Natural killer cell (primary cell): Measurements from ENCODE around the gene CAMTA1. TPM values are rescaled to one million over a fixed set of nuclear protein-coding genes. Genes with fewer than 3 reads are reported as not detected.

Source experiments
- ATAC-seq, 3 donors: fragments of 150-1000 bp in 2 of 3; fragments of 200-7000 bp in 1 of 3; cut with Tn5 transposase; 1 replicate in 1 of 3; 2 replicates in 2 of 3; pipeline ENCODE4 v1.10.0; 2021; ENCODE audit warnings: mild to moderate bottlenecking in 2 of 3, moderate library complexity in 2 of 3
- DNase-seq, 2 donors: peaks; one replicate each; pipeline versions ENCODE4 v3.0.0 to v3.0.0-alpha.2; 2013 to 2021; ENCODE audit warnings: mixed read lengths in 1 of 2
- H3K27ac ChIP-seq: one replicate; pipeline ENCODE4 v1.5.1; 2013; ENCODE audit warnings: mild to moderate bottlenecking, low read length
- H3K27me3 ChIP-seq: one replicate; pipeline ENCODE4 v1.6.1; 2013; ENCODE audit warnings: low read length; ENCODE audit not compliant: control insufficient read depth, insufficient read depth
- H3K36me3 ChIP-seq: one replicate; pipeline ENCODE4 v1.6.1; 2013; ENCODE audit warnings: low read length; ENCODE audit not compliant: control insufficient read depth, insufficient read depth
- H3K4me1 ChIP-seq: one replicate; pipeline ENCODE4 v1.6.1; 2013; ENCODE audit warnings: low read length; ENCODE audit not compliant: control insufficient read depth, insufficient read depth
- H3K4me3 ChIP-seq: one replicate; pipeline ENCODE4 v1.5.1; 2013; ENCODE audit warnings: low read length
- H3K9me3 ChIP-seq: one replicate; pipeline ENCODE4 v1.6.1; 2013; ENCODE audit warnings: low read length; ENCODE audit not compliant: control insufficient read depth, insufficient read depth
- H3K27ac Mint-ChIP-seq, 2 donors: one replicate each; pipeline ENCODE4 v1.8.0; 2022; ENCODE audit warnings: mild to moderate bottlenecking in 2 of 2, mixed read lengths in 2 of 2, moderate library complexity in 1 of 2
- H3K27me3 Mint-ChIP-seq, 2 donors: one replicate each; pipeline ENCODE4 v1.8.0; 2022; ENCODE audit warnings: low read depth in 2 of 2, mixed read lengths in 2 of 2
- H3K36me3 Mint-ChIP-seq: one replicate; pipeline ENCODE4 v1.8.0; 2022; ENCODE audit warnings: mixed read lengths
- H3K4me1 Mint-ChIP-seq, 2 donors: one replicate each; pipeline ENCODE4 v1.8.0; 2022; ENCODE audit warnings: mixed read lengths in 2 of 2
- H3K4me3 Mint-ChIP-seq: one replicate; pipeline ENCODE4 v1.8.0; 2022; ENCODE audit warnings: mild to moderate bottlenecking, moderate library complexity, mixed read lengths
- H3K9me3 Mint-ChIP-seq, 2 donors: one replicate each; pipeline ENCODE4 v1.8.0; 2022; ENCODE audit warnings: mixed read lengths in 2 of 2
- WGBS: methylation state at CpG from one replicate; pipeline ENCODE4 v1.1.7; 2013; ENCODE audit warnings: missing lambda C conversion rate; ENCODE audit not compliant: insufficient coverage; 5-methylcytosine and 5-hydroxymethylcytosine counted together
- intact Hi-C: fragments of 100-400 bp; cut with micrococcal nuclease; formaldehyde crosslinking; loops from one replicate; pipeline ENCODE4 v1.14.2; 2022
- total RNA-seq, 4 donors: library from RNA; stranded (reverse); fragments of 120-200 nt in 1 of 4; gene quantifications; one replicate each; pipeline versions ENCODE4 v1.2.3 to v1.2.4, GENCODE V29; 2013 to 2022
- TF ChIP-seq, protein P1 (sequence below): fragments of 200-600 bp; IDR thresholded peaks from one replicate; pipeline ENCODE4 v1.8.0; 2022; ENCODE audit warnings: antibody characterized with exemption

The CAMTA1 gene
- total RNA-seq, 3 donors from 2014 or later (not counting 1 experiment from before 2014, with no cell fraction given) = 40.6 to 53.3 (median 44.9) TPM

DNA sequence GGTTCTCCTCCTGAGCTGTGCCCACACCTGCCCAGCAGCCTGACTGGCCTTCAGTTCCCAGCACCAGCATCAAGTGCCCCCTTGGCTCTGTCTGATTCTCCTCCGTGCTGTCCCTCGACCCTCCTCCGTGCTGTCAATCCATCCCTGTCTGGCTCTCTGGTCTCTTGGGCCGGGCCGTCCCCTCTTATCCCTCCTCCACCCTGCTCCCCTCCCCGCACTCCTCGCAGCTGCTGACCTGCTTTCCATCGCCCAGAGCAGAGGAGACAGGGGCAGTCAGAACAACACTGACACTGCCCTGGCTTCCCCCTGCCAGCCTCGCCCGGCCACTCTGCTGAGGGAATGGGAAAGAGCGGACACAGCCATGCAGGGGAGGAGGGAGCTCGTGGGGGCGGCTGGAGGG, 267.4 kb downstream of the CAMTA1 start:
- intact Hi-C loops = no loop called here
- no peak overlapping the region for H3K4me3 ChIP-seq
- Mint-ChIP-seq H3K27ac (no peak overlapping the region), H3K4me3 (no peak overlapping the region), H3K27me3 (peaks cover 0 to 3% of the 10 kb centered on the region in 2 donors), H3K36me3 (no peaks in the 10 kb centered on the region), H3K9me3 (no peaks in the 10 kb centered on the region), H3K4me1 (no peaks in the 10 kb centered on the region)
- H3K4me1 ChIP-seq = no peaks in the 10 kb centered on the region
- H3K36me3 ChIP-seq = no peaks in the 10 kb centered on the region
- no peak for DNase-seq
- 84% methylated on average over 13 of the region's 13 CpGs for WGBS
- H3K27me3 ChIP-seq = no peaks in the 10 kb centered on the region
- TF ChIP-seq, protein P1, sequence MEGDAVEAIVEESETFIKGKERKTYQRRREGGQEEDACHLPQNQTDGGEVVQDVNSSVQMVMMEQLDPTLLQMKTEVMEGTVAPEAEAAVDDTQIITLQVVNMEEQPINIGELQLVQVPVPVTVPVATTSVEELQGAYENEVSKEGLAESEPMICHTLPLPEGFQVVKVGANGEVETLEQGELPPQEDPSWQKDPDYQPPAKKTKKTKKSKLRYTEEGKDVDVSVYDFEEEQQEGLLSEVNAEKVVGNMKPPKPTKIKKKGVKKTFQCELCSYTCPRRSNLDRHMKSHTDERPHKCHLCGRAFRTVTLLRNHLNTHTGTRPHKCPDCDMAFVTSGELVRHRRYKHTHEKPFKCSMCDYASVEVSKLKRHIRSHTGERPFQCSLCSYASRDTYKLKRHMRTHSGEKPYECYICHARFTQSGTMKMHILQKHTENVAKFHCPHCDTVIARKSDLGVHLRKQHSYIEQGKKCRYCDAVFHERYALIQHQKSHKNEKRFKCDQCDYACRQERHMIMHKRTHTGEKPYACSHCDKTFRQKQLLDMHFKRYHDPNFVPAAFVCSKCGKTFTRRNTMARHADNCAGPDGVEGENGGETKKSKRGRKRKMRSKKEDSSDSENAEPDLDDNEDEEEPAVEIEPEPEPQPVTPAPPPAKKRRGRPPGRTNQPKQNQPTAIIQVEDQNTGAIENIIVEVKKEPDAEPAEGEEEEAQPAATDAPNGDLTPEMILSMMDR = no peak
- no peaks in the 10 kb centered on the region for H3K9me3 ChIP-seq
- H3K27ac ChIP-seq = no peak overlapping the region
- ATAC-seq = no peak

DNA sequence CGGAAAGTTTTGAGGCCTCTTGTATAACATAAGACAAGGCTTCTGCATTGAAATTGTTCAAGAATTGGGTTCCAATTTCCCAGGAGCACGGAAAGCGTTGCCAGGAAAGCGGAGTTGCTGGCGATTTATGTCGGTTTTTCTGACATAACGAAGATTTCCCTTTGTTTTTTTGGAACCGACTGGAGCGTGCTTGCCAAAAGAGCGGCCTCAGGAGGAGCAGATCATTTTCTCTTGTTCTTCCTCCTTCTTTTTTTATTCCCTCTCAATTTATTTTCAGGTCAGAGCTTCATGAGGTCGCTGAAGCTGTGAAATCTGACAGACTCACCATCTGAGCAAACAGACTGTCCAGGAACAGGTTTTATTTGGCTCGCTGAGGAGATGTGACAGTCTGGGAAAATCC, 275.5 kb downstream of the CAMTA1 start:
- DNase-seq = no peak
- H3K9me3 ChIP-seq = no peaks in the 10 kb centered on the region
- intact Hi-C loops = no loop called here
- TF ChIP-seq, protein P1 = no peak
- Mint-ChIP-seq H3K27ac (no peak overlapping the region), H3K36me3 (no peaks in the 10 kb centered on the region), H3K27me3 (peaks cover 0 to 19% of the 10 kb centered on the region in 2 donors), H3K9me3 (no peaks in the 10 kb centered on the region), H3K4me3 (no peak overlapping the region), H3K4me1 (no peaks in the 10 kb centered on the region)
- H3K27me3 ChIP-seq = no peaks in the 10 kb centered on the region
- no peaks in the 10 kb centered on the region for H3K4me1 ChIP-seq
- 90% methylated on average over 12 of the region's 12 CpGs for WGBS
- ATAC-seq = no peak
- no peak overlapping the region for H3K4me3 ChIP-seq
- no peak overlapping the region for H3K27ac ChIP-seq
- H3K36me3 ChIP-seq = no peaks in the 10 kb centered on the region

DNA sequence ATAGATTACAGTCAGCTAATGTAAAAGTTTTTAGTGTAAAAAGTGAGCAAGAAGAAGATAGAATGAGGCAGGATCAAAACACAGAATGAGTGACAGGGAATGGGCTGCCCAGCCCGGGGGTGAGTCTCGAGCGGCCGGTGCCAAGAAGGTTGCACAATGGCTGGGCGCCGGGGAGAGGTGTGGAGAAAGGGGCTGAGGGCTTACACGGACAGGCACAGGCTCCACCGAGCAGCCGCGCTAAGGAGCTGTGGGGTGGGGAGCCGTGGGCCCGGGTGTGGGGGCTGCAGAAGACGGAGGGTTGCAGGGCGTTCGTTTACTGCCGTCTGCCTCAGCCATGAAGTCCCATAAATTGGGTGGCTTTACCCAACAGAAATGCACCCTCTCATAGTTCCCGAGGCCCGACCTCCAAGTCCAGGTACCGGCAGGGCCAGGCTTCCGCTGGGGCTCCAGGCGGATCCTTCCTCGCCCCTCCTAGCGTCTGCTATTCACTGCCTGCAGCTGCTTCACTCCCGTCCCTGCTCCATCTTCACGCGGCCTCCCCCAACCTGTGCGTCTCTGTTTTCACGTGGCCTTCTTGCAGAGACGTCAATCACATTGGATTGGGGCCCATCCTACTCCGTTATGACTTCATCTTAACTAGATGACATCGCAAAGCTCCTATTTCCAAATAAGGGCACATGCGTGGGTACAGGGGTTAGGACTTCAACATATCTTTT, 277.2 kb downstream of the CAMTA1 start:
- Histone ChIP-seq H3K9me3 (no peaks in the 10 kb centered on the region), H3K4me1 (no peaks in the 10 kb centered on the region), H3K4me3 (no peak overlapping the region), H3K27me3 (no peaks in the 10 kb centered on the region), H3K27ac (no peak overlapping the region), H3K36me3 (no peaks in the 10 kb centered on the region)
- ATAC-seq = no peak
- H3K4me1 Mint-ChIP-seq = no peaks in the 10 kb centered on the region
- H3K9me3 Mint-ChIP-seq = no peaks in the 10 kb centered on the region
- H3K4me3 Mint-ChIP-seq = no peak overlapping the region
- DNase-seq = no peak
- intact Hi-C loops = no loop called here
- H3K27ac Mint-ChIP-seq = no peak overlapping the region
- H3K36me3 Mint-ChIP-seq = no peaks in the 10 kb centered on the region
- peaks cover 2 to 19% of the 10 kb centered on the region in 2 donors for H3K27me3 Mint-ChIP-seq
- TF ChIP-seq, protein P1 = no peak
- 89% methylated on average over 32 of the region's 32 CpGs for WGBS

- H3K27me3 ChIP-seq = no peaks in the 10 kb centered on the region
These were observed 278.7 kb downstream of the CAMTA1 start for GRCh38 chr1:7063981-7064380.

More at GRCh38 chr1:7063981-7064380, 278.7 kb downstream of the CAMTA1 start:
- Histone ChIP-seq H3K36me3 (no peaks in the 10 kb centered on the region), H3K9me3 (no peaks in the 10 kb centered on the region), H3K27ac (no peak overlapping the region), H3K4me3 (no peak overlapping the region), H3K4me1 (no peaks in the 10 kb centered on the region)
- ATAC-seq (no peak), DNase-seq (no peak)
- no peaks in the 10 kb centered on the region for H3K4me1 Mint-ChIP-seq
- intact Hi-C loops = no loop called here
- H3K27ac Mint-ChIP-seq = no peak overlapping the region
- H3K27me3 Mint-ChIP-seq = peaks cover 2 to 19% of the 10 kb centered on the region in 2 donors
- H3K36me3 Mint-ChIP-seq = no peaks in the 10 kb centered on the region
- TF ChIP-seq, protein P1 = no peak
- 45% methylated on average over 1 of the region's 1 CpG for WGBS
- no peak overlapping the region for H3K4me3 Mint-ChIP-seq
- H3K9me3 Mint-ChIP-seq = no peaks in the 10 kb centered on the region
